Measurements from ENCODE around the gene SMYD3. TPM values are rescaled to one million over a fixed set of nuclear protein-coding genes. Genes with fewer than 3 reads are reported as not detected.

The SMYD3 gene
- total and polyA plus RNA-seq, 2 donors (not counting 3 experiments of a cell fraction or from before 2014, with no cell fraction given), result 16.0 to 32.1 TPM

- Histone ChIP-seq H3K4me2 (ENCODE audit: insufficient read depth, low read length) (no peak overlapping the region), H3K27ac (ENCODE audit: insufficient read depth, low read depth, low read length) (no peak overlapping the region), H3K27me3 (ENCODE audit: control insufficient read depth in 2 of 2, insufficient read depth in 2 of 2, low read length in 2 of 2) (no peaks in the 10 kb centered on the region), H3K4me3 (replicated peaks in 1 of 3; ENCODE audit: insufficient read depth in 1 of 3, low read depth in 1 of 3, low read length in 3 of 3) (no peak overlapping the region), H3K79me2 (ENCODE audit: control insufficient read depth, insufficient read depth, low read length) (no peaks in the 10 kb centered on the region), H3K9ac (replicated peaks; ENCODE audit: extremely low read depth, insufficient read depth, low read length) (no peak overlapping the region), H3K4me1 (ENCODE audit: control insufficient read depth, extremely low read depth, insufficient read depth, low read length) (no peaks in the 10 kb centered on the region), H3K36me3 (ENCODE audit: control insufficient read depth in 2 of 2, extremely low read depth in 1 of 2, insufficient read depth in 2 of 2, low read length in 2 of 2) (no peaks in the 10 kb centered on the region), H3K9me1 (replicated peaks; ENCODE audit: control insufficient read depth, extremely low read depth, insufficient read depth, low read length) (no peaks in the 10 kb centered on the region), H2AFZ (ENCODE audit: low read depth, low read length) (no peak overlapping the region), H4K20me1 (replicated peaks; ENCODE audit: control insufficient read depth, extremely low read depth, insufficient read depth, low read length) (no peaks in the 10 kb centered on the region), H3K9me3 (replicated peaks; ENCODE audit: control insufficient read depth, insufficient read depth, low read length) (no peaks in the 10 kb centered on the region)
- ChIA-PET POLR2A (no interaction called here), CTCF (no interaction called here)
- DNase-seq (ENCODE audit: low read depth, low spot score) (no peak), FAIRE-seq (no peak)
- intact Hi-C loops (cut with micrococcal nuclease) (no loop called here), dilution Hi-C loops (cut with MboI; ENCODE audit: extremely low pct_ligation_motif_present, low sequenced_read_pairs) (no loop called here)
- no peak for TF ChIP-seq FOS (IDR thresholded peaks at IDR 0.05; ENCODE audit: borderline replicate concordance, insufficient read depth, low read length)
- no peak for TF ChIP-seq POLR2A (IDR thresholded peaks at IDR 0.05; ENCODE audit: low read depth, low read length)
- TF ChIP-seq EZH2 (IDR thresholded peaks at IDR 0.05; ENCODE audit: borderline replicate concordance, low read depth, low read length, severe bottlenecking), result no peak
- no peak for TF ChIP-seq POLR2AphosphoS5 (IDR thresholded peaks at IDR 0.05; ENCODE audit: insufficient read depth, low read depth, low read length)
- TF ChIP-seq MAX (IDR thresholded peaks at IDR 0.05; ENCODE audit: insufficient read depth, insufficient read length), result no peak
- TF ChIP-seq JUN (IDR thresholded peaks at IDR 0.05; ENCODE audit: borderline replicate concordance, insufficient read depth, insufficient read length, low read depth), result no peak
- no peak for TF ChIP-seq MYC (IDR thresholded peaks at IDR 0.05; ENCODE audit: low read depth, low read length)
- no TSS peak for BruUV-seq (replicated peaks)
These were observed 510.3 kb downstream of the SMYD3 start for GRCh38 chr1:245996811-245997210.

GRCh38 chr1:245995474-245995873 lies 511.6 kb downstream of the SMYD3 start:
- ChIA-PET CTCF (no interaction called here), POLR2A (no interaction called here)
- H3K9me3 ChIP-seq (replicated peaks; ENCODE audit: control insufficient read depth, insufficient read depth, low read length), result no peaks in the 10 kb centered on the region
- intact Hi-C loops (cut with micrococcal nuclease) (no loop called here), dilution Hi-C loops (cut with MboI; ENCODE audit: extremely low pct_ligation_motif_present, low sequenced_read_pairs) (no loop called here)
- FAIRE-seq, result no peak
- no peak overlapping the region for H2AFZ ChIP-seq (ENCODE audit: low read depth, low read length)
- no peak overlapping the region for H3K4me3 ChIP-seq (replicated peaks in 1 of 3; ENCODE audit: insufficient read depth in 1 of 3, low read depth in 1 of 3, low read length in 3 of 3)
- no peak overlapping the region for H3K9ac ChIP-seq (replicated peaks; ENCODE audit: extremely low read depth, insufficient read depth, low read length)
- no peaks in the 10 kb centered on the region for H3K36me3 ChIP-seq (ENCODE audit: control insufficient read depth in 2 of 2, extremely low read depth in 1 of 2, insufficient read depth in 2 of 2, low read length in 2 of 2)
- no peak for TF ChIP-seq MAX (IDR thresholded peaks at IDR 0.05; ENCODE audit: insufficient read depth, insufficient read length)
- no peak for TF ChIP-seq EZH2 (IDR thresholded peaks at IDR 0.05; ENCODE audit: borderline replicate concordance, low read depth, low read length, severe bottlenecking)
- no peak for TF ChIP-seq MYC (IDR thresholded peaks at IDR 0.05; ENCODE audit: low read depth, low read length)
- TF ChIP-seq POLR2A (IDR thresholded peaks at IDR 0.05; ENCODE audit: low read depth, low read length), result no peak
- TF ChIP-seq CTCF (IDR thresholded peaks at IDR 0.05; ENCODE audit: extremely low read depth in 1 of 2, insufficient read depth in 1 of 2, low read depth in 1 of 2, low read length in 2 of 2), result no peak
- TF ChIP-seq GATA2 (IDR thresholded peaks at IDR 0.05; ENCODE audit: insufficient read depth, insufficient read length, low read depth, low read length), result no peak
- TF ChIP-seq JUN (IDR thresholded peaks at IDR 0.05; ENCODE audit: borderline replicate concordance, insufficient read depth, insufficient read length, low read depth), result no peak
- no peak for TF ChIP-seq POLR2AphosphoS5 (IDR thresholded peaks at IDR 0.05; ENCODE audit: insufficient read depth, low read depth, low read length)
- no peak for TF ChIP-seq FOS (IDR thresholded peaks at IDR 0.05; ENCODE audit: borderline replicate concordance, insufficient read depth, low read length)
- no peaks in the 10 kb centered on the region for H3K27me3 ChIP-seq (ENCODE audit: control insufficient read depth in 2 of 2, insufficient read depth in 2 of 2, low read length in 2 of 2)
- no peaks in the 10 kb centered on the region for H3K79me2 ChIP-seq (ENCODE audit: control insufficient read depth, insufficient read depth, low read length)
- BruUV-seq (replicated peaks), result no TSS peak
- no peak overlapping the region for H3K4me2 ChIP-seq (ENCODE audit: insufficient read depth, low read length)
- no peaks in the 10 kb centered on the region for H4K20me1 ChIP-seq (replicated peaks; ENCODE audit: control insufficient read depth, extremely low read depth, insufficient read depth, low read length)
- DNase-seq (ENCODE audit: low read depth, low spot score), result no peak
- no peaks in the 10 kb centered on the region for H3K4me1 ChIP-seq (ENCODE audit: control insufficient read depth, extremely low read depth, insufficient read depth, low read length)
- H3K27ac ChIP-seq (ENCODE audit: insufficient read depth, low read depth, low read length), result no peak overlapping the region
- no peaks in the 10 kb centered on the region for H3K9me1 ChIP-seq (replicated peaks; ENCODE audit: control insufficient read depth, extremely low read depth, insufficient read depth, low read length)
